ENCODE results near the gene HTRA3. TPM values are rescaled to one million over a fixed set of nuclear protein-coding genes. Genes with fewer than 3 reads are reported as not detected.
A peak's percentile ranks its signal among the peaks of the same experiment; 100 is the strongest.

Gene HTRA3
- total RNA-seq, 4 donors from 2014 or later = 56.1 to 82.2 (median 67.2) TPM

- H3K36me3 ChIP-seq = no peaks in the 10 kb centered on the region
- H3K4me1 ChIP-seq = peaks cover 11 to 23% (median 15%) of the 10 kb centered on the region in 4 donors
- no peak overlapping the region for H3K27ac ChIP-seq (replicated peaks in 1 of 4)
- peaks cover 0 to 13% (median 6%) of the 10 kb centered on the region in 4 donors for H3K9me3 ChIP-seq
- intact Hi-C loops (cut with DNase I) = no loop called here
- no peak overlapping the region for H3K4me3 ChIP-seq
- no peak for DNase-seq (ENCODE audit: extremely low spot score)
- WGBS = 43% methylated on average over 1 of the region's 8 CpGs
- no peak for TF ChIP-seq CTCF (IDR thresholded peaks at IDR 0.05)
- TF ChIP-seq POLR2AphosphoS5 (IDR thresholded peaks at IDR 0.05) = no peak
- no peak for TF ChIP-seq POLR2A (IDR thresholded peaks at IDR 0.05; ENCODE audit: low read depth)
- TF ChIP-seq EP300 (IDR thresholded peaks at IDR 0.05) = no peak
- H3K27me3 ChIP-seq = no peaks in the 10 kb centered on the region
These were observed 55.9 kb downstream of the HTRA3 start for GRCh38 chr4:8325291-8325973.

- Histone ChIP-seq H3K9me3 (peaks cover 0 to 13% (median 6%) of the 10 kb centered on the region in 4 donors), H3K27ac (replicated peaks in 1 of 4) (no peak overlapping the region), H3K27me3 (no peaks in the 10 kb centered on the region), H3K4me1 (peaks cover 14 to 24% (median 18%) of the 10 kb centered on the region in 4 donors), H3K36me3 (no peaks in the 10 kb centered on the region), H3K4me3 (no peak overlapping the region)
- no peak for DNase-seq (ENCODE audit: extremely low spot score)
- intact Hi-C loops (cut with DNase I) = no loop called here
- TF ChIP-seq POLR2AphosphoS5 (IDR thresholded peaks at IDR 0.05) = no peak
- no peak for TF ChIP-seq EP300 (IDR thresholded peaks at IDR 0.05)
- TF ChIP-seq POLR2A (IDR thresholded peaks at IDR 0.05; ENCODE audit: low read depth) = no peak
- no peak for TF ChIP-seq CTCF (IDR thresholded peaks at IDR 0.05)
These were observed 56.7 kb downstream of the HTRA3 start for GRCh38 chr4:8326206-8326605.

DNA sequence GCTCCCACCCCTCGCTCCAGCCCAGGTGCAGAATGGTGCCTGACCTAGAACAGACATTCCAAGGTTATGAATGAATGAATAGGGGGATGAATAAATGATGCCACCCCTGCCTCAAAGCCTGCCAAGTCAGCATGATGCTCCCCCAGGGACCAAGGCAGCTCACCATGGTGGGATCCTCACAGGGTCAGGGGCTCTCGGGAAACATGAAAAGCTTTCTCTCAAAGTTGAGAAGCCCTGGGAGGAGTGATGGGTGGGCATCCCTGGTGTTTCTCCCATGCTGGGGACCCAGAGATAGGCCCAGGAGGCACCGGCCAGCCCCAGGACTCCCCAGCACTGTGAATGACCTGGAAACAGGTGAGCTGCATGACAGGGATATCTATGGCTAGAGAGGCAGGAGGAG, 58.9 kb downstream of the HTRA3 start:
- no peak for TF ChIP-seq POLR2AphosphoS5 (IDR thresholded peaks at IDR 0.05)
- TF ChIP-seq CTCF (IDR thresholded peaks at IDR 0.05) = no peak
- TF ChIP-seq POLR2A (IDR thresholded peaks at IDR 0.05; ENCODE audit: low read depth) = no peak
- TF ChIP-seq EP300 (IDR thresholded peaks at IDR 0.05) = no peak
- intact Hi-C loops (cut with DNase I) = no loop called here
- no peak for DNase-seq (ENCODE audit: extremely low spot score)

GRCh38 chr4:8328866-8329559, 59.5 kb downstream of the HTRA3 start:
- intact Hi-C loops (cut with DNase I) = no loop called here
- Histone ChIP-seq H3K36me3 (no peaks in the 10 kb centered on the region), H3K27me3 (no peaks in the 10 kb centered on the region), H3K9me3 (peaks cover 0 to 10% (median 6%) of the 10 kb centered on the region in 4 donors), H3K27ac (replicated peaks in 1 of 4) (peak overlapping the region in 1 of 4 donors; percentile 65), H3K4me1 (peaks cover 21 to 35% (median 24%) of the 10 kb centered on the region in 4 donors), H3K4me3 (no peak overlapping the region)
- DNase-seq (ENCODE audit: extremely low spot score) = no peak
- WGBS = 80% methylated on average over 5 of the region's 13 CpGs
- TF ChIP-seq EP300 (IDR thresholded peaks at IDR 0.05) = no peak
- no peak for TF ChIP-seq POLR2AphosphoS5 (IDR thresholded peaks at IDR 0.05)
- no peak for TF ChIP-seq POLR2A (IDR thresholded peaks at IDR 0.05; ENCODE audit: low read depth)
- no peak for TF ChIP-seq CTCF (IDR thresholded peaks at IDR 0.05)

More for the DNA sequence above, 58.9 kb downstream of the HTRA3 start:
- Histone ChIP-seq H3K9me3 (peaks cover 0 to 13% (median 6%) of the 10 kb centered on the region in 4 donors), H3K4me3 (no peak overlapping the region), H3K27ac (replicated peaks in 1 of 4) (no peak overlapping the region), H3K4me1 (peaks cover 21 to 35% (median 24%) of the 10 kb centered on the region in 4 donors), H3K27me3 (no peaks in the 10 kb centered on the region), H3K36me3 (no peaks in the 10 kb centered on the region)
- 94% methylated on average over 3 of the region's 3 CpGs for WGBS

Data from esophagus muscularis mucosa (tissue), 4 donors.